GM21786 (cell line): Measurements from ENCODE around the gene CABLES1.

Experiments used
- ATAC-seq: cut with Tn5 transposase; IDR thresholded peaks from one replicate; pipeline ENCODE4 v1.9.1; 2021; ENCODE audit not compliant: unreplicated experiment

CABLES1 gene

GRCh38 chr18:23189768-23190661, 54.7 kb downstream of the CABLES1 start:
- no peak for ATAC-seq

- ATAC-seq = no peak
Measured at GRCh38 chr18:23191232-23191631, 55.9 kb downstream of the CABLES1 start.

GRCh38 chr18:23193742-23194141, 58.5 kb downstream of the CABLES1 start:
- ATAC-seq = no peak

GRCh38 chr18:23194155-23194996, 59.1 kb downstream of the CABLES1 start:
- no peak for ATAC-seq

- no peak for ATAC-seq
Measured at GRCh38 chr18:23194997-23195957, 60.0 kb downstream of the CABLES1 start.

GRCh38 chr18:23196119-23197007, 61.1 kb downstream of the CABLES1 start:
- no peak for ATAC-seq

- ATAC-seq = no peak
Measured at GRCh38 chr18:23198217-23198845, 63.0 kb downstream of the CABLES1 start.

- no peak for ATAC-seq
Measured at GRCh38 chr18:23200756-23201155, 65.5 kb downstream of the CABLES1 start.

- ATAC-seq = no peak
Measured at GRCh38 chr18:23201741-23202140, 66.5 kb downstream of the CABLES1 start.

- no peak for ATAC-seq
Measured at GRCh38 chr18:23203891-23204432, 68.7 kb downstream of the CABLES1 start.

- ATAC-seq = no peak
Measured at GRCh38 chr18:23204589-23205235, 69.4 kb downstream of the CABLES1 start.

GRCh38 chr18:23205980-23206379, 70.7 kb downstream of the CABLES1 start:
- no peak for ATAC-seq

GRCh38 chr18:23207191-23207955, 72.1 kb downstream of the CABLES1 start:
- no peak for ATAC-seq

- no peak for ATAC-seq
Measured at GRCh38 chr18:23207994-23208393, 72.7 kb downstream of the CABLES1 start.

- ATAC-seq = no peak
Measured at GRCh38 chr18:23208600-23208999, 73.3 kb downstream of the CABLES1 start.

- no peak for ATAC-seq
Measured at GRCh38 chr18:23209031-23209430, 73.7 kb downstream of the CABLES1 start.

GRCh38 chr18:23209796-23210195, 74.5 kb downstream of the CABLES1 start:
- ATAC-seq = no peak

- no peak for ATAC-seq
Measured at GRCh38 chr18:23210526-23210925, 75.2 kb downstream of the CABLES1 start.
